Measurements from ENCODE around the gene ATF2.

- TF ChIP-seq, protein P1, sequence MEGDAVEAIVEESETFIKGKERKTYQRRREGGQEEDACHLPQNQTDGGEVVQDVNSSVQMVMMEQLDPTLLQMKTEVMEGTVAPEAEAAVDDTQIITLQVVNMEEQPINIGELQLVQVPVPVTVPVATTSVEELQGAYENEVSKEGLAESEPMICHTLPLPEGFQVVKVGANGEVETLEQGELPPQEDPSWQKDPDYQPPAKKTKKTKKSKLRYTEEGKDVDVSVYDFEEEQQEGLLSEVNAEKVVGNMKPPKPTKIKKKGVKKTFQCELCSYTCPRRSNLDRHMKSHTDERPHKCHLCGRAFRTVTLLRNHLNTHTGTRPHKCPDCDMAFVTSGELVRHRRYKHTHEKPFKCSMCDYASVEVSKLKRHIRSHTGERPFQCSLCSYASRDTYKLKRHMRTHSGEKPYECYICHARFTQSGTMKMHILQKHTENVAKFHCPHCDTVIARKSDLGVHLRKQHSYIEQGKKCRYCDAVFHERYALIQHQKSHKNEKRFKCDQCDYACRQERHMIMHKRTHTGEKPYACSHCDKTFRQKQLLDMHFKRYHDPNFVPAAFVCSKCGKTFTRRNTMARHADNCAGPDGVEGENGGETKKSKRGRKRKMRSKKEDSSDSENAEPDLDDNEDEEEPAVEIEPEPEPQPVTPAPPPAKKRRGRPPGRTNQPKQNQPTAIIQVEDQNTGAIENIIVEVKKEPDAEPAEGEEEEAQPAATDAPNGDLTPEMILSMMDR (IDR thresholded peaks at IDR 0.05): no peak
- TF ChIP-seq EZH2 (IDR thresholded peaks at IDR 0.05; ENCODE audit: borderline replicate concordance, insufficient read depth, low read depth, low read length, poor library complexity, severe bottlenecking): no peak
These were observed 2.8 kb upstream of the ATF2 start for GRCh38 chr2:175170659-175171304.
